Keratinocyte (primary cell): ENCODE data around the gene MRPS23. TPM values are rescaled to one million over a fixed set of nuclear protein-coding genes. Genes with fewer than 3 reads are reported as not detected.

Experiments used
- DNase-seq: peaks from one replicate; pipeline ENCODE4 v3.0.0-alpha.2; 2011; ENCODE audit warnings: low read depth, missing footprints, low spot score
- FAIRE-seq: peaks from 2 replicates; lab custom pipeline; 2011; peaks lifted over from hg19 to GRCh38; lab: Jason Lieb, UNC
- H2AFZ ChIP-seq: 2 replicates; pipeline ENCODE4 v1.6.0; 2012; ENCODE audit warnings: low read length, control low read depth, inconsistent platforms; ENCODE audit not compliant: control insufficient read depth
- H3K27ac ChIP-seq: 2 replicates; pipeline ENCODE4 v1.5.1; 2011; ENCODE audit warnings: low read length; ENCODE audit not compliant: control insufficient read depth, insufficient read depth
- H3K27me3 ChIP-seq: 3 replicates; pipeline ENCODE4 v1.6.0; 2011; ENCODE audit warnings: low read length; ENCODE audit not compliant: control insufficient read depth, insufficient read depth; ENCODE audit errors: extremely low read depth
- H3K36me3 ChIP-seq, 2 experiments: 2 replicates in 1 of 2; 3 replicates in 1 of 2; pipeline ENCODE4 v1.5.1; 2011; ENCODE audit warnings: low read length in 2 of 2, mild to moderate bottlenecking in 1 of 2; ENCODE audit not compliant: control insufficient read depth in 2 of 2, insufficient read depth in 2 of 2; ENCODE audit errors: extremely low read depth in 1 of 2
- H3K4me1 ChIP-seq: 3 replicates; pipeline ENCODE4 v1.5.1; 2011; ENCODE audit warnings: low read length; ENCODE audit not compliant: control insufficient read depth, insufficient read depth; ENCODE audit errors: extremely low read depth
- H3K4me2 ChIP-seq: 3 replicates; pipeline ENCODE4 v1.6.0; 2011; ENCODE audit warnings: low read depth, low read length; ENCODE audit not compliant: control insufficient read depth, insufficient read depth; ENCODE audit errors: extremely low read depth
- H3K4me3 ChIP-seq, 3 experiments: fragments of 200-600 bp in 1 of 3; sonication (generic) in 1 of 3; 2 replicates in 2 of 3; 3 replicates in 1 of 3; pipeline ENCODE4 v1.5.1; 2011 to 2016; ENCODE audit warnings: low read length in 3 of 3, mild to moderate bottlenecking in 3 of 3, control low read depth in 2 of 3, inconsistent platforms in 1 of 3, low read depth in 1 of 3, mixed read lengths in 1 of 3, mixed run types in 1 of 3, moderate library complexity in 1 of 3; ENCODE audit not compliant: control insufficient read depth in 2 of 3, insufficient read depth in 2 of 3; ENCODE audit errors: extremely low read depth in 1 of 3
- H3K79me2 ChIP-seq: 2 replicates; pipeline ENCODE4 v1.6.0; 2012; ENCODE audit warnings: low read length; ENCODE audit not compliant: control insufficient read depth, insufficient read depth
- H3K9ac ChIP-seq: 3 replicates; pipeline ENCODE4 v1.6.0; 2011; ENCODE audit warnings: low read length; ENCODE audit not compliant: control insufficient read depth, insufficient read depth; ENCODE audit errors: extremely low read depth
- H3K9me1 ChIP-seq: 3 replicates; pipeline ENCODE4 v1.6.0; 2011; ENCODE audit warnings: low read length; ENCODE audit not compliant: control insufficient read depth, insufficient read depth; ENCODE audit errors: extremely low read depth
- H3K9me3 ChIP-seq: 2 replicates; pipeline ENCODE4 v1.5.1; 2012; ENCODE audit warnings: low read depth, low read length; ENCODE audit not compliant: control insufficient read depth
- H4K20me1 ChIP-seq: 3 replicates; pipeline ENCODE4 v1.6.0; 2011; ENCODE audit warnings: low read length; ENCODE audit not compliant: control insufficient read depth, insufficient read depth; ENCODE audit errors: extremely low read depth
- CTCF ChIP-seq, 3 experiments: IDR thresholded peaks in 1 of 3; conservative IDR thresholded peaks in 1 of 3; optimal IDR thresholded peaks in 1 of 3; 2 replicates in 2 of 3; 3 replicates in 1 of 3; pipeline versions ENCODE3 to v1.5.1; 2011; ENCODE audit warnings: low read length in 3 of 3, mild to moderate bottlenecking in 3 of 3, moderate library complexity in 2 of 3, control low read depth in 1 of 3, inconsistent platforms in 1 of 3; ENCODE audit not compliant: insufficient read depth in 2 of 3; ENCODE audit errors: extremely low read depth in 1 of 3
- EZH2 ChIP-seq: IDR thresholded peaks from one replicate; pipeline ENCODE4 v1.6.1; 2012; ENCODE audit warnings: inconsistent platforms, mild to moderate bottlenecking, low read length, moderate library complexity
- dilution Hi-C: fragments of 300-500 bp; cut with MboI; formaldehyde crosslinking; loops from one replicate; pipeline ENCODE4 v1.7.0; 2020; ENCODE audit warnings: low sequenced_read_pairs; ENCODE audit not compliant: extremely low pct_ligation_motif_present
- polyA plus RNA-seq, 5 experiments: library from polyadenylated mRNA; depleted of rRNA in 3 of 5; stranded (reverse) in 3 of 5; stranded (forward) in 1 of 5; unstranded in 1 of 5; fragments of >200 nt; gene quantifications; 1 replicate in 1 of 5; 2 replicates in 3 of 5; 3 replicates in 1 of 5; pipeline versions ENCODE4 v1.2.1 to v1.2.3, GENCODE V29; 2011 to 2012; ENCODE audit warnings: missing spikeins in 2 of 5, low read depth in 1 of 5, low replicate concordance in 1 of 5

Gene MRPS23
- polyA plus RNA-seq, 1 donor (not counting 4 experiments of a cell fraction or from before 2014, with no cell fraction given), result 57.3 TPM

GRCh38 chr17:57818066-57818465, 31.8 kb downstream of the MRPS23 start:
- Histone ChIP-seq H3K9me1 (no peaks in the 10 kb centered on the region), H3K9me3 (no peaks in the 10 kb centered on the region), H3K4me1 (peaks cover 5% of the 10 kb centered on the region), H3K79me2 (no peaks in the 10 kb centered on the region), H3K27ac (no peak overlapping the region), H3K9ac (no peak overlapping the region), H3K27me3 (no peaks in the 10 kb centered on the region), H2AFZ (no peak overlapping the region), H3K36me3 (no peaks in the 10 kb centered on the region), H3K4me2 (no peak overlapping the region), H3K4me3 (no peak overlapping the region), H4K20me1 (no peaks in the 10 kb centered on the region)
- TF ChIP-seq EZH2 (no peak), CTCF (optimal IDR thresholded peaks at IDR 0.05 in 1 of 3, IDR thresholded peaks at IDR 0.05 in 1 of 3, conservative IDR thresholded peaks at IDR 0.05 in 1 of 3; ENCODE audit: extremely low read depth in 1 of 3, insufficient read depth in 2 of 3, low read length in 3 of 3) (no peak)
- dilution Hi-C loops, result no loop called here
- no peak for DNase-seq
- no peak for FAIRE-seq

GRCh38 chr17:57817299-57817698, 32.5 kb downstream of the MRPS23 start:
- H3K4me2 ChIP-seq, result no peak overlapping the region
- dilution Hi-C loops, result no loop called here
- no peak overlapping the region for H3K9ac ChIP-seq
- no peak for DNase-seq
- H3K4me1 ChIP-seq, result peaks cover 5% of the 10 kb centered on the region
- no peaks in the 10 kb centered on the region for H3K79me2 ChIP-seq
- H3K27me3 ChIP-seq, result no peaks in the 10 kb centered on the region
- no peak overlapping the region for H3K27ac ChIP-seq
- H4K20me1 ChIP-seq, result no peaks in the 10 kb centered on the region
- no peak for FAIRE-seq
- H3K36me3 ChIP-seq, result no peaks in the 10 kb centered on the region
- no peak overlapping the region for H2AFZ ChIP-seq
- no peak overlapping the region for H3K4me3 ChIP-seq
- H3K9me1 ChIP-seq, result no peaks in the 10 kb centered on the region
- TF ChIP-seq CTCF (optimal IDR thresholded peaks at IDR 0.05 in 1 of 3, IDR thresholded peaks at IDR 0.05 in 1 of 3, conservative IDR thresholded peaks at IDR 0.05 in 1 of 3; ENCODE audit: extremely low read depth in 1 of 3, insufficient read depth in 2 of 3, low read length in 3 of 3), result no peak
- no peak for TF ChIP-seq EZH2
- no peaks in the 10 kb centered on the region for H3K9me3 ChIP-seq
